Transverse colon (tissue), 4 donors: Measurements from ENCODE around the gene CXCL3. TPM values are rescaled to one million over a fixed set of nuclear protein-coding genes. Genes with fewer than 3 reads are reported as not detected.

Experiments
- DNase-seq: peaks from one replicate; pipeline ENCODE4 v3.0.0-alpha.2; 2019
- H3K27ac ChIP-seq, 4 donors: fragments of 200-600 bp; sonication (generic); 2 replicates each; pipeline ENCODE4 v1.5.1; 2016 to 2018; ENCODE audit warnings: inconsistent platforms in 4 of 4
- H3K27me3 ChIP-seq: fragments of 200-600 bp; sonication (generic); 2 replicates; pipeline ENCODE4 v1.5.1; 2017; ENCODE audit warnings: inconsistent platforms
- H3K36me3 ChIP-seq, 4 donors: fragments of 200-600 bp; sonication (generic); 2 replicates each; pipeline ENCODE4 v1.5.1; 2017 to 2019; ENCODE audit warnings: inconsistent platforms in 4 of 4
- H3K4me1 ChIP-seq, 4 donors: fragments of 200-600 bp; sonication (generic); 2 replicates each; pipeline ENCODE4 v1.5.1; 2017 to 2020; ENCODE audit warnings: inconsistent platforms in 4 of 4
- H3K4me3 ChIP-seq, 4 donors: fragments of 200-600 bp; sonication (generic); 1 replicate in 1 of 4; 2 replicates in 3 of 4; pipeline versions ENCODE4 v1.5.1 to v1.6.1; 2017 to 2019; ENCODE audit warnings: inconsistent platforms in 4 of 4
- H3K9me3 ChIP-seq, 2 donors: fragments of 200-600 bp; sonication (generic); 2 replicates each; pipeline ENCODE4 v1.5.1; 2017 to 2019; ENCODE audit warnings: inconsistent platforms in 2 of 2
- EP300 ChIP-seq: sonication (generic); formaldehyde crosslinking; IDR thresholded peaks from one replicate; pipeline ENCODE4 v1.6.1; 2017; ENCODE audit warnings: antibody characterized with exemption, low read depth
- POLR2A ChIP-seq: fragments of 450-650 bp; IDR thresholded peaks from one replicate; pipeline ENCODE4 v1.6.1; 2016; ENCODE audit warnings: antibody characterized with exemption, mild to moderate bottlenecking, moderate library complexity
- POLR2AphosphoS5 ChIP-seq, 3 donors: sonication (generic); formaldehyde crosslinking; IDR thresholded peaks; one replicate each; pipeline ENCODE4 v1.6.1; 2016; ENCODE audit warnings: antibody characterized with exemption in 3 of 3
- WGBS, 2 donors: methylation state at CpG; one replicate each; pipeline ENCODE4 v1.1.5; 2018; ENCODE audit warnings: low coverage in 1 of 2; 5-methylcytosine and 5-hydroxymethylcytosine counted together
- in situ Hi-C, 4 donors: fragments of 200-750 bp; cut with MboI; loops; one replicate each; pipeline versions ENCODE4 v1.15.0 to v1.15.1; 2017; ENCODE audit warnings: low sequenced_read_pairs in 3 of 4, low pct_ligation_motif_present in 1 of 4, low pct_unique_long_range_greater_than_20kb in 1 of 4
- intact Hi-C: fragments of 100-400 bp; cut with DNase I; formaldehyde crosslinking; loops from one replicate; pipeline ENCODE4 v1.15.1; 2023; ENCODE audit warnings: low total_unique reads
- total RNA-seq, 4 donors: library from RNA; depleted of rRNA; stranded (reverse); fragments of >200 nt; gene quantifications; one replicate each; pipeline ENCODE4 v1.1.0, GENCODE V29; 2016
- TF ChIP-seq, protein P1 (sequence below), 5 experiments: fragments of 200-600 bp in 3 of 5; fragments of 450-650 bp in 2 of 5; sonication (generic) in 3 of 5; IDR thresholded peaks; 1 replicate in 2 of 5; 2 replicates in 3 of 5; pipeline ENCODE4 v1.5.1; 2016 to 2017; ENCODE audit warnings: antibody characterized with exemption in 5 of 5, inconsistent platforms in 3 of 5, mild to moderate bottlenecking in 2 of 5, moderate library complexity in 1 of 5

The CXCL3 gene
- total RNA-seq, 4 donors from 2014 or later: 1.8 to 5.2 (median 5.1) TPM

DNA sequence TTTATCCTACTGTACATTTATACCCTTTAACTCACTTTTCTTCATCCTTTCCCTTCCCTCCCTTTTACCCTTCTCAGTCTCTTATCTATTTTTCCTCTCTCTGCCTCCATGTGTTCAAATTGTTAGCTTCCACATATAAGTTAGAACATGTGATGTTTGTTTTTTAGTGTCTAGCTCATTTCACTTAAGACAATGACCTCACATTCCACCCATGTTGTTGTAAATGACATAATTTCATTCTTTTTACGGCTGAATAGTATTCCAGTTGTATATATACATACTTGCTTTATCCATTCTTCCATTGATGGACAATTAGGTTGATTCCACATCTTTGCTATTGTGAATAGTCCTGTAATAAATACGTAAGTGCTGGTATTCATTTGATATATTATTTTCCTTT lies 7.3 kb upstream of the CXCL3 start:
- no peak for DNase-seq
- Histone ChIP-seq H3K9me3 (peaks cover 7 to 10% of the 10 kb centered on the region in 2 donors), H3K4me3 (no peak overlapping the region), H3K4me1 (peaks cover 0 to 3% (median 0%) of the 10 kb centered on the region in 4 donors), H3K27ac (no peak overlapping the region), H3K36me3 (no peaks in the 10 kb centered on the region), H3K27me3 (no peaks in the 10 kb centered on the region)
- TF ChIP-seq POLR2AphosphoS5 (IDR thresholded peaks at IDR 0.05): no peak
- no peak for TF ChIP-seq POLR2A
- TF ChIP-seq, protein P1, sequence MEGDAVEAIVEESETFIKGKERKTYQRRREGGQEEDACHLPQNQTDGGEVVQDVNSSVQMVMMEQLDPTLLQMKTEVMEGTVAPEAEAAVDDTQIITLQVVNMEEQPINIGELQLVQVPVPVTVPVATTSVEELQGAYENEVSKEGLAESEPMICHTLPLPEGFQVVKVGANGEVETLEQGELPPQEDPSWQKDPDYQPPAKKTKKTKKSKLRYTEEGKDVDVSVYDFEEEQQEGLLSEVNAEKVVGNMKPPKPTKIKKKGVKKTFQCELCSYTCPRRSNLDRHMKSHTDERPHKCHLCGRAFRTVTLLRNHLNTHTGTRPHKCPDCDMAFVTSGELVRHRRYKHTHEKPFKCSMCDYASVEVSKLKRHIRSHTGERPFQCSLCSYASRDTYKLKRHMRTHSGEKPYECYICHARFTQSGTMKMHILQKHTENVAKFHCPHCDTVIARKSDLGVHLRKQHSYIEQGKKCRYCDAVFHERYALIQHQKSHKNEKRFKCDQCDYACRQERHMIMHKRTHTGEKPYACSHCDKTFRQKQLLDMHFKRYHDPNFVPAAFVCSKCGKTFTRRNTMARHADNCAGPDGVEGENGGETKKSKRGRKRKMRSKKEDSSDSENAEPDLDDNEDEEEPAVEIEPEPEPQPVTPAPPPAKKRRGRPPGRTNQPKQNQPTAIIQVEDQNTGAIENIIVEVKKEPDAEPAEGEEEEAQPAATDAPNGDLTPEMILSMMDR (IDR thresholded peaks at IDR 0.05): no peak
- no peak for TF ChIP-seq EP300
- intact Hi-C loops: no loop called here
- in situ Hi-C loops: loop anchor here in 1 of 4 donors (10.0 kb wide), 1 partner anchor 89 kb away; no protein-coding TSS in a partner anchor
- WGBS, 2 donors: 79 to 91% methylated on average over 2 of the region's 2 CpGs

DNA sequence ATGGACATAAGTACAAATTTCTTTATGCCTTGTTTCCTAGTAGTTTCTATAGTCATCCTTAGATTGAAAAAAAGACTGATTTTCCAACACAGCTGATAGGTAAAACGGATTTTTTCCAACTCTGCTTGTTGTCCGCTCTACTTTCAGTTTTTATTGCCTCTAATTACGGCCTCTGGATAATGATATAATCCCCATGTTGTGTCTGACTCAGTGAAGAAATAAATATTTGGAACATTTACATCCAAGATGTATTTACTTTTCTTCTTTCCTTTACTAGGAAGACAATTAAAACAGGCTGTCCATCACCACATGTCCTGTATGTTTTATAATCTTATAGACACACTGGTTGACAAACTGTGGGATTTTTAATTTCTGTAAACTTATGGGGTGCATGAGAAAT lies 6.8 kb upstream of the CXCL3 start:
- in situ Hi-C loops (loop anchor here in 1 of 4 donors (10.0 kb wide), 1 partner anchor 90 kb away; no protein-coding TSS in a partner anchor), intact Hi-C loops (no loop called here)
- Histone ChIP-seq H3K9me3 (peaks cover 7 to 10% of the 10 kb centered on the region in 2 donors), H3K4me3 (no peak overlapping the region), H3K36me3 (no peaks in the 10 kb centered on the region), H3K27ac (no peak overlapping the region), H3K27me3 (no peaks in the 10 kb centered on the region), H3K4me1 (peaks cover 0 to 3% (median 0%) of the 10 kb centered on the region in 4 donors)
- WGBS, 2 donors: 22 to 27% methylated on average over 3 of the region's 3 CpGs
- TF ChIP-seq, protein P1 (IDR thresholded peaks at IDR 0.05): no peak
- no peak for TF ChIP-seq EP300
- no peak for TF ChIP-seq POLR2AphosphoS5 (IDR thresholded peaks at IDR 0.05)
- TF ChIP-seq POLR2A: no peak
- DNase-seq: no peak

GRCh38 chr4:74044677-74045076 lies 6.2 kb upstream of the CXCL3 start:
- Histone ChIP-seq H3K27ac (no peak overlapping the region), H3K36me3 (no peaks in the 10 kb centered on the region), H3K4me1 (peaks cover 0 to 3% (median under 1%) of the 10 kb centered on the region in 4 donors), H3K4me3 (no peak overlapping the region), H3K9me3 (peaks cover 7 to 10% of the 10 kb centered on the region in 2 donors), H3K27me3 (no peaks in the 10 kb centered on the region)
- no peak for DNase-seq
- no peak for TF ChIP-seq POLR2AphosphoS5 (IDR thresholded peaks at IDR 0.05)
- TF ChIP-seq, protein P1 (IDR thresholded peaks at IDR 0.05): no peak
- no peak for TF ChIP-seq EP300
- no peak for TF ChIP-seq POLR2A
- WGBS, 2 donors: 77 to 78% methylated on average over 3 of the region's 3 CpGs
- intact Hi-C loops: no loop called here
- in situ Hi-C loops: loop anchor here in 1 of 4 donors (10.0 kb wide), 1 partner anchor 90 kb away; no protein-coding TSS in a partner anchor

DNA sequence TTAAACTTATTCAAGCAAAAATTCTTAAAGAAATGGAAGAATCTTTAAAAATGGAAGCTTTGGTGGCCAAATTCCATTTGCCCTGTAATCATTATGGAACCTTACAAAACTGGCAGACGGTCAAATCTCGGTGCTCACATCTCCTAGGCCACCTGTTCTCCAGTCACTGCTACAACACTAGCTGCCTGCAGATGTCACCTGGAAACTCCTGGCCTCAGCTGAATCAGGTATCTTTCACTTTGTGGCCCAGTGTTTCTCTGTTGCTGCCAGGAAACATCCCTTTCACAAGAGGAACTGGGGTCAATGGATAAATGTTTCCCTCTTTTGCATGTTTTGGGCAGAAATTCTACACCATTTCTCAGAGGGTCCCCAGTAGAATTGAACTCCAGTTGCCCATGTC lies 4.2 kb upstream of the CXCL3 start:
- 47% methylated on average over 2 of the region's 2 CpGs for WGBS, 2 donors
- in situ Hi-C loops: loop anchor here in 1 of 4 donors (10.0 kb wide), 1 partner anchor 92 kb away; no protein-coding TSS in a partner anchor
- H3K27me3 ChIP-seq: no peaks in the 10 kb centered on the region
- H3K9me3 ChIP-seq: peaks cover 7 to 10% of the 10 kb centered on the region in 2 donors
- no peak overlapping the region for H3K27ac ChIP-seq
- DNase-seq: peak; percentile 43
- H3K4me1 ChIP-seq: peaks cover 0 to 11% (median 4%) of the 10 kb centered on the region in 4 donors
- no peaks in the 10 kb centered on the region for H3K36me3 ChIP-seq
- H3K4me3 ChIP-seq: no peak overlapping the region
- intact Hi-C loops: no loop called here
- TF ChIP-seq EP300 (no peak), POLR2AphosphoS5 (IDR thresholded peaks at IDR 0.05) (no peak), POLR2A (no peak)
- TF ChIP-seq, protein P1 (IDR thresholded peaks at IDR 0.05): peak in 4 of 5 experiments; percentile 19 to 32 (median 26)
